HG03139 (cell line): ENCODE measurements around the gene CPNE9.

Source experiments
- ATAC-seq: cut with Tn5 transposase; IDR thresholded peaks from one replicate; pipeline ENCODE4 v1.9.1; 2021; ENCODE audit not compliant: unreplicated experiment

Gene CPNE9

GRCh38 chr3:9703736-9704346 lies at the start of gene CPNE9:
Gene CPNE9 (plus strand): TSS chr3:9703833. CDS start chr3:9703997, 164 bp downstream.
- ATAC-seq, result no peak

GRCh38 chr3:9659849-9660248 lies 43.8 kb upstream of the CPNE9 start:
- no peak for ATAC-seq

GRCh38 chr3:9660972-9661371 lies 42.7 kb upstream of the CPNE9 start:
- no peak for ATAC-seq

- no peak for ATAC-seq
Observed at GRCh38 chr3:9664119-9664751, 39.4 kb upstream of the CPNE9 start.

GRCh38 chr3:9666704-9667445 lies 36.8 kb upstream of the CPNE9 start:
- no peak for ATAC-seq

- ATAC-seq, result no peak
Observed at GRCh38 chr3:9669277-9669676, 34.4 kb upstream of the CPNE9 start.

GRCh38 chr3:9669720-9670432 lies 33.8 kb upstream of the CPNE9 start:
- ATAC-seq, result no peak

GRCh38 chr3:9673082-9673481 lies 30.6 kb upstream of the CPNE9 start:
- no peak for ATAC-seq

GRCh38 chr3:9673752-9674151 lies 29.9 kb upstream of the CPNE9 start:
- ATAC-seq, result no peak

GRCh38 chr3:9675736-9676290 lies 27.8 kb upstream of the CPNE9 start:
- ATAC-seq, result no peak

- ATAC-seq, result no peak
Observed at GRCh38 chr3:9676785-9677184, 26.8 kb upstream of the CPNE9 start.

- ATAC-seq, result no peak
Observed at GRCh38 chr3:9678493-9678892, 25.1 kb upstream of the CPNE9 start.

GRCh38 chr3:9679476-9680080 lies 24.1 kb upstream of the CPNE9 start:
- no peak for ATAC-seq

- no peak for ATAC-seq
Observed at GRCh38 chr3:9681011-9681722, 22.5 kb upstream of the CPNE9 start.

GRCh38 chr3:9681723-9682081 lies 21.9 kb upstream of the CPNE9 start:
- no peak for ATAC-seq

- ATAC-seq, result no peak
Observed at GRCh38 chr3:9682096-9682495, 21.5 kb upstream of the CPNE9 start.

- ATAC-seq, result no peak
Observed at GRCh38 chr3:9683426-9683825, 20.2 kb upstream of the CPNE9 start.

- ATAC-seq, result no peak
Observed at GRCh38 chr3:9685216-9686049, 18.2 kb upstream of the CPNE9 start.

GRCh38 chr3:9686050-9686550 lies 17.5 kb upstream of the CPNE9 start:
- ATAC-seq, result no peak
